Liver (tissue), 9 donors: Measurements from ENCODE around the gene C19orf67. TPM values are rescaled to one million over a fixed set of nuclear protein-coding genes. Genes with fewer than 3 reads are reported as not detected.

ENCODE experiments used
- DNase-seq: peaks from one replicate; pipeline ENCODE4 v3.0.0-alpha.2; 2017; ENCODE audit warnings: low spot score
- H3K27ac ChIP-seq, 2 donors: one replicate each; pipeline ENCODE4 v1.7.0; 2013; ENCODE audit warnings: inconsistent platforms in 2 of 2, low read length in 2 of 2, control low read depth in 1 of 2, low read depth in 1 of 2, mild to moderate bottlenecking in 1 of 2
- H3K27me3 ChIP-seq, 4 donors: one replicate each; pipeline versions ENCODE4 v1.6.1 to v1.7.0; 2013; ENCODE audit warnings: low read length in 3 of 4, inconsistent platforms in 1 of 4, mild to moderate bottlenecking in 1 of 4, moderate library complexity in 1 of 4; ENCODE audit not compliant: control insufficient read depth in 4 of 4, insufficient read depth in 4 of 4
- H3K36me3 ChIP-seq, 4 donors: one replicate each; pipeline versions ENCODE4 v1.6.1 to v1.7.0; 2013; ENCODE audit warnings: low read length in 3 of 4, mild to moderate bottlenecking in 3 of 4, low read depth in 1 of 4, moderate library complexity in 1 of 4; ENCODE audit not compliant: control insufficient read depth in 4 of 4, insufficient read depth in 3 of 4
- H3K4me1 ChIP-seq, 4 donors: one replicate each; pipeline versions ENCODE4 v1.6.1 to v1.7.0; 2013; ENCODE audit warnings: low read length in 3 of 4, mild to moderate bottlenecking in 3 of 4, moderate library complexity in 1 of 4; ENCODE audit not compliant: control insufficient read depth in 4 of 4, insufficient read depth in 4 of 4
- H3K4me3 ChIP-seq, 3 donors: one replicate each; pipeline versions ENCODE4 v1.6.1 to v1.7.0; 2013; ENCODE audit warnings: low read length in 3 of 3, control low read depth in 1 of 3, low read depth in 1 of 3, mild to moderate bottlenecking in 1 of 3
- H3K9ac ChIP-seq, 2 donors: one replicate each; pipeline ENCODE4 v1.7.0; 2013; ENCODE audit warnings: low read length in 2 of 2, mild to moderate bottlenecking in 2 of 2, moderate library complexity in 2 of 2, control low read depth in 1 of 2, low read depth in 1 of 2
- H3K9me3 ChIP-seq, 4 donors: one replicate each; pipeline versions ENCODE4 v1.6.1 to v1.7.0; 2013; ENCODE audit warnings: low read length in 3 of 4; ENCODE audit not compliant: control insufficient read depth in 4 of 4
- FOXA1 ChIP-seq: IDR thresholded peaks from 2 replicates; pipeline ENCODE4 v1.6.1; 2016; ENCODE audit warnings: antibody characterized with exemption
- GABPA ChIP-seq, 2 donors: IDR thresholded peaks in 1 of 2; conservative IDR thresholded peaks in 1 of 2; 2 replicates each; pipeline ENCODE4 v1.6.1; 2016; ENCODE audit warnings: antibody characterized with exemption in 2 of 2, mild to moderate bottlenecking in 1 of 2, moderate library complexity in 1 of 2
- HNF4A ChIP-seq, 2 donors: conservative IDR thresholded peaks; 2 replicates each; pipeline ENCODE4 v1.6.1; 2016; ENCODE audit warnings: antibody characterized with exemption in 2 of 2, mild to moderate bottlenecking in 2 of 2
- HNF4G ChIP-seq: IDR thresholded peaks from 2 replicates; pipeline ENCODE4 v1.6.1; 2016; ENCODE audit warnings: antibody characterized with exemption
- JUND ChIP-seq, 2 donors: IDR thresholded peaks; 2 replicates each; pipeline ENCODE4 v1.6.1; 2016; ENCODE audit warnings: antibody characterized with exemption in 2 of 2
- NR2F2 ChIP-seq: IDR thresholded peaks from 2 replicates; pipeline ENCODE4 v1.6.1; 2016; ENCODE audit warnings: antibody characterized with exemption
- RAD21 ChIP-seq, 2 donors: IDR thresholded peaks; 2 replicates each; pipeline ENCODE4 v1.6.1; 2016; ENCODE audit warnings: antibody characterized with exemption in 2 of 2, mild to moderate bottlenecking in 2 of 2
- SP1 ChIP-seq: IDR thresholded peaks from 2 replicates; pipeline ENCODE4 v1.6.1; 2018; ENCODE audit warnings: antibody characterized with exemption, mild to moderate bottlenecking
- TAF1 ChIP-seq: conservative IDR thresholded peaks from 2 replicates; pipeline ENCODE4 v1.6.1; 2016; ENCODE audit warnings: antibody characterized with exemption, mild to moderate bottlenecking
- YY1 ChIP-seq: IDR thresholded peaks from 2 replicates; pipeline ENCODE4 v1.6.1; 2016; ENCODE audit warnings: antibody characterized with exemption, mild to moderate bottlenecking
- WGBS: extraction: QIAGEN DNeasy Blood & Tissue Kit; methylation state at CpG from one replicate; pipeline ENCODE4 v1.1.7; 2013; 5-methylcytosine and 5-hydroxymethylcytosine counted together
- polyA plus RNA-seq, 2 donors: library from polyadenylated mRNA; stranded (reverse) in 1 of 2; unstranded in 1 of 2; fragments of 200-250 nt in 1 of 2; fragments of >200 nt in 1 of 2; fragmentation: Nextera tagmentation in 1 of 2; extraction: Ambion mirVana in 1 of 2; gene quantifications; one replicate each; pipeline versions ENCODE4 v1.2.1 to v1.2.3, GENCODE V29; 2013 to 2015
- total RNA-seq, 2 donors: library from RNA; depleted of rRNA; stranded (reverse); fragments of >200 nt; gene quantifications; one replicate each; pipeline ENCODE4 v1.2.3, GENCODE V29; 2014
- TF ChIP-seq, protein P1 (sequence below): fragments of 150-350 bp; IDR thresholded peaks from 2 replicates; pipeline ENCODE4 v1.5.1; 2017; ENCODE audit warnings: improper control_type of control experiment, low read depth, low read length; ENCODE audit not compliant: missing input control
- TF ChIP-seq, protein P2 (sequence below): IDR thresholded peaks from 2 replicates; pipeline ENCODE4 v1.6.1; 2016; ENCODE audit warnings: antibody characterized with exemption, mild to moderate bottlenecking
- TF ChIP-seq, protein P3 (sequence below): IDR thresholded peaks from 2 replicates; pipeline ENCODE4 v1.6.1; 2016; ENCODE audit warnings: antibody characterized with exemption
- donor health status: healthy.
- donor health status: healthy.
- donor health status: healthy.
- donor health status: healthy.
- donor health status: healthy.

The C19orf67 gene
- total and polyA plus RNA-seq, 4 donors, result 0.25 TPM; not detected in 3

DNA sequence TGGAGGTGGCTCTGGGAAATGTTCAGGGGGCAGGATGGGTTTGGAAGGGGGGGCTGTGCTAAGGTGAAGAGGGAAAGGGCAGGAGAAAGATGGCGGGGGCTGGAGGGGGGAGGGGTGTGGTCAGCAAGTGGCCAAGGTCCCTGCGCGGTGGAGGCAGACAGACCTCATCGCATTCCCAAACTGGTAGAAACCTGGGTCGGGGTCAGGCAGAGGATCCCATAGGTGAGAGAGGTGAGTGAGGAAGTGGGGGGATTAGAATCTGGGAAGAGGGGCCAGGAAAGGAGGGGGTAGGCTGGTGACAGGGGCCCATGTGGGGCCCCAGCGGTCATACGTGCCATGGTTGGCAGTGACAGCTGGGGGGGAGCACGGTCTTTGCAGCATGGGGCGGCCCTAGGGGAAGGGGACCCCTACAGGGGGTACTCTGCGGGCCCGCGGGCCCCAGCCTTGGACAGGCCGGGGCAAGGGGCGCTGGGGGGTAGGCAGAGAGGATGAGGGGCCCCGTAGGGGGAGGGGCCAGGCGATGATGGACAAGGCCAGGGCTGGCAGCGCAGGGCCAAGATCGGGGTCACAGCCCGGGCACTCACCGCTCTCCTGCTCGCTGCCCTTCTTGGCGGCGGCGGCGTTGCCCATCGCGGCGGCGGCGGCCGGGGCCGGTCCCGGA, 31.5 kb upstream of the C19orf67 start:
- H3K27ac ChIP-seq, result peak overlapping the region; percentile 23 to 66
- H3K36me3 ChIP-seq, result no peaks in the 10 kb centered on the region
- WGBS, result under 1% methylated on average over 33 of the region's 33 CpGs
- peak overlapping the region; percentile 62 to 90 (median 88) for H3K4me3 ChIP-seq
- no peak for DNase-seq
- no peaks in the 10 kb centered on the region for H3K27me3 ChIP-seq
- H3K9ac ChIP-seq, result peak overlapping the region; percentile 38 to 62
- peaks cover 13 to 63% (median 55%) of the 10 kb centered on the region in 4 donors for H3K4me1 ChIP-seq
- no peaks in the 10 kb centered on the region for H3K9me3 ChIP-seq
- TF ChIP-seq TAF1 (no peak), SP1 (no peak), HNF4A (conservative IDR thresholded peaks at IDR 0.05) (no peak), YY1 (no peak), NR2F2 (no peak), FOXA1 (no peak), RAD21 (IDR thresholded peaks at IDR 0.05) (no peak)
- TF ChIP-seq, protein P1, sequence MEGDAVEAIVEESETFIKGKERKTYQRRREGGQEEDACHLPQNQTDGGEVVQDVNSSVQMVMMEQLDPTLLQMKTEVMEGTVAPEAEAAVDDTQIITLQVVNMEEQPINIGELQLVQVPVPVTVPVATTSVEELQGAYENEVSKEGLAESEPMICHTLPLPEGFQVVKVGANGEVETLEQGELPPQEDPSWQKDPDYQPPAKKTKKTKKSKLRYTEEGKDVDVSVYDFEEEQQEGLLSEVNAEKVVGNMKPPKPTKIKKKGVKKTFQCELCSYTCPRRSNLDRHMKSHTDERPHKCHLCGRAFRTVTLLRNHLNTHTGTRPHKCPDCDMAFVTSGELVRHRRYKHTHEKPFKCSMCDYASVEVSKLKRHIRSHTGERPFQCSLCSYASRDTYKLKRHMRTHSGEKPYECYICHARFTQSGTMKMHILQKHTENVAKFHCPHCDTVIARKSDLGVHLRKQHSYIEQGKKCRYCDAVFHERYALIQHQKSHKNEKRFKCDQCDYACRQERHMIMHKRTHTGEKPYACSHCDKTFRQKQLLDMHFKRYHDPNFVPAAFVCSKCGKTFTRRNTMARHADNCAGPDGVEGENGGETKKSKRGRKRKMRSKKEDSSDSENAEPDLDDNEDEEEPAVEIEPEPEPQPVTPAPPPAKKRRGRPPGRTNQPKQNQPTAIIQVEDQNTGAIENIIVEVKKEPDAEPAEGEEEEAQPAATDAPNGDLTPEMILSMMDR, result no peak

DNA sequence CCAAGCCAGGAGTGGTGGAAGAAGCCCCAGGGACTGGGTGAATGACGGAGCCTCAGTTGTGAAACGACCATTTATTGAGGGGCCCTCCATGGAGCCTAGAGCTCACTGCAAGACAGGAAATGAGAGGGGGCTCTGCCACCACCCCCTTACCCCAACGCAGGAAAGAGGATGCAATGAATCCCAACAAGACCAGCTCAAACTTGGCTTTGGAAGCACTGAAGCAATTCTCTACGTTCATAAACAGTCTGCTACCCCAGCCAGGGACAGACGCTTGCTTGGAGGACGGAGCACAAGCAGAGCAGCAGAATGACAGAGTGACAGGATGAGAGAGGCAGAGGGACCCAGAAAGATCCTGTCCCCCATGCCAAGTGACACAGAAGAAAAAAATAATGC, 30.9 kb upstream of the C19orf67 start:
- TF ChIP-seq SP1 (no peak), GABPA (IDR thresholded peaks at IDR 0.05 in 1 of 2, conservative IDR thresholded peaks at IDR 0.05 in 1 of 2) (no peak), HNF4G (no peak), FOXA1 (no peak), YY1 (no peak), JUND (IDR thresholded peaks at IDR 0.05) (no peak), NR2F2 (no peak)
- TF ChIP-seq, protein P2, sequence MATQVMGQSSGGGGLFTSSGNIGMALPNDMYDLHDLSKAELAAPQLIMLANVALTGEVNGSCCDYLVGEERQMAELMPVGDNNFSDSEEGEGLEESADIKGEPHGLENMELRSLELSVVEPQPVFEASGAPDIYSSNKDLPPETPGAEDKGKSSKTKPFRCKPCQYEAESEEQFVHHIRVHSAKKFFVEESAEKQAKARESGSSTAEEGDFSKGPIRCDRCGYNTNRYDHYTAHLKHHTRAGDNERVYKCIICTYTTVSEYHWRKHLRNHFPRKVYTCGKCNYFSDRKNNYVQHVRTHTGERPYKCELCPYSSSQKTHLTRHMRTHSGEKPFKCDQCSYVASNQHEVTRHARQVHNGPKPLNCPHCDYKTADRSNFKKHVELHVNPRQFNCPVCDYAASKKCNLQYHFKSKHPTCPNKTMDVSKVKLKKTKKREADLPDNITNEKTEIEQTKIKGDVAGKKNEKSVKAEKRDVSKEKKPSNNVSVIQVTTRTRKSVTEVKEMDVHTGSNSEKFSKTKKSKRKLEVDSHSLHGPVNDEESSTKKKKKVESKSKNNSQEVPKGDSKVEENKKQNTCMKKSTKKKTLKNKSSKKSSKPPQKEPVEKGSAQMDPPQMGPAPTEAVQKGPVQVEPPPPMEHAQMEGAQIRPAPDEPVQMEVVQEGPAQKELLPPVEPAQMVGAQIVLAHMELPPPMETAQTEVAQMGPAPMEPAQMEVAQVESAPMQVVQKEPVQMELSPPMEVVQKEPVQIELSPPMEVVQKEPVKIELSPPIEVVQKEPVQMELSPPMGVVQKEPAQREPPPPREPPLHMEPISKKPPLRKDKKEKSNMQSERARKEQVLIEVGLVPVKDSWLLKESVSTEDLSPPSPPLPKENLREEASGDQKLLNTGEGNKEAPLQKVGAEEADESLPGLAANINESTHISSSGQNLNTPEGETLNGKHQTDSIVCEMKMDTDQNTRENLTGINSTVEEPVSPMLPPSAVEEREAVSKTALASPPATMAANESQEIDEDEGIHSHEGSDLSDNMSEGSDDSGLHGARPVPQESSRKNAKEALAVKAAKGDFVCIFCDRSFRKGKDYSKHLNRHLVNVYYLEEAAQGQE, result no peak
- TF ChIP-seq, protein P1, result no peak
- TF ChIP-seq, protein P3, sequence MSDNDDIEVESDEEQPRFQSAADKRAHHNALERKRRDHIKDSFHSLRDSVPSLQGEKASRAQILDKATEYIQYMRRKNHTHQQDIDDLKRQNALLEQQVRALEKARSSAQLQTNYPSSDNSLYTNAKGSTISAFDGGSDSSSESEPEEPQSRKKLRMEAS, result no peak
- peak overlapping the region in 1 of 2 donors; percentile 53 for H3K9ac ChIP-seq
- no peaks in the 10 kb centered on the region for H3K27me3 ChIP-seq
- H3K36me3 ChIP-seq, result no peaks in the 10 kb centered on the region
- DNase-seq, result no peak
- H3K4me1 ChIP-seq, result peaks cover 13 to 67% (median 58%) of the 10 kb centered on the region in 4 donors
- H3K27ac ChIP-seq, result peak overlapping the region; percentile 23 to 66
- no peaks in the 10 kb centered on the region for H3K9me3 ChIP-seq
- peak overlapping the region in 2 of 3 donors; percentile 88 to 90 for H3K4me3 ChIP-seq
- WGBS, result 16% methylated on average over 6 of the region's 6 CpGs
